GM19351 (cell line): Measurements from ENCODE around the gene RALA.

Experiments
- ATAC-seq: cut with Tn5 transposase; IDR thresholded peaks from one replicate; pipeline ENCODE4 v1.9.1; 2021; ENCODE audit warnings: mild to moderate bottlenecking, moderate library complexity; ENCODE audit not compliant: unreplicated experiment

Gene RALA, protein sequence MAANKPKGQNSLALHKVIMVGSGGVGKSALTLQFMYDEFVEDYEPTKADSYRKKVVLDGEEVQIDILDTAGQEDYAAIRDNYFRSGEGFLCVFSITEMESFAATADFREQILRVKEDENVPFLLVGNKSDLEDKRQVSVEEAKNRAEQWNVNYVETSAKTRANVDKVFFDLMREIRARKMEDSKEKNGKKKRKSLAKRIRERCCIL

DNA sequence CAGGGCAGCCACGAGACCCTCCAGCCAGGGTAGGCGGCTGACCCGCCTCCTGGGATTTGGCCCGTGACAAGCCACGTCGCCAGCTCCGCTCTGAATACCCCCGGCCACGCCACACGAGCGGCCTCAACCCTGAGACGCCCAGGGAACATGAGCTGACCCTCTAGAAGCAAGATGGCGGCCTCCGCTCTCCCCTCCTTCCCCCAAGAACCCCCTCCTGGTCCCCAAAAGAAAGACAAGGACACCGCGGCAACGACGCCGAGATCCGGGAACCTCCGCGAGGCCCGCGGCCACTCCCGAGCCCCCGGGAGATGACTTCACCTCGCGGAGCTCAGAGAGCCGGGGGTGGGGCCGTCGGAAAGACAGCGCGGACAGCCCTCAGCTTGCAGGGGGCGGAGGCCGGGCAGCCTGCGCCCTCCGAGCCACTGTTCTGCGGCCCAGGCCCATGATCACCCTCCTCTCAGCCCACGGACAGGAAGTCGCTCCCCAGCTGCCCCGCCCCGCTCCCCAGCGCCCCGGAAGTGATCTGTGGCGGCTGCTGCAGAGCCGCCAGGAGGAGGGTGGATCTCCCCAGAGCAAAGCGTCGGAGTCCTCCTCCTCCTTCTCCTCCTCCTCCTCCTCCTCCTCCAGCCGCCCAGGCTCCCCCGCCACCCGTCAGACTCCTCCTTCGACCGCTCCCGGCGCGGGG is at the start of gene RALA:
RALA (plus strand) TSS at position 526 of the 685 bp plus-strand sequence. CDS start 63,096 bp downstream, outside the sequence.
- ATAC-seq, result peak; percentile 88

DNA sequence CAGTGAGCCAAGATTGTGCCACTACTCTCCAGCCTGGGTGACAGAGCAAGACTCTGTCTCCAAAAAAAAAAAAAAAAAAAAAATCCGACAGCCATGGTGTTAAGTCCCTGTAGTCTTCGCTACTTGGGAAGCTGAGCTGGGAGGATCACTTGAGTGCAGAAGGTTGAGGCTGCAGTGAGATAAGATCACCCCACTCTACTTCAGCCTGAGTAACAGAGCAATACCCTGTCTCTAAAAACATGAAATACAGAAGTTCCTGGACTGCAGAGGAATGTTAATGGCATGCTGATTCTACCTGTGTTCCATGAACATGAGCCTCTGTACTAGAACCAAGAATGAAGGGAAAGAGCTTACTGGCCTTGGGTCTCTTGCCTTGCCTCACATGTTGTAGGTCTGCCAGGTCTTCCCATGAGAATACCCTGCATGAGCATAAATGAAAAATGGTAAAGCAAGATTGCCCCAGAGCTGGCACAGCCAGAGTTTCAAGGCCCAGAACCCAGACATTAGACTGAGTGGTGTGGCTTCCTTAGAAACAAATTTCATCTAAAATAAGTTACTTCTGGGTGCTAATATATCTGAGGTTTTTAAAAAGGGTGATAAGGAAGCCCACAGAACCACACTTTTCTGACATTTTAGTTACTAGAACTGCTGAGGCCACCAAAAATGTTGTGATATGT is 48.6 kb upstream of the RALA start:
- ATAC-seq, result no peak

DNA sequence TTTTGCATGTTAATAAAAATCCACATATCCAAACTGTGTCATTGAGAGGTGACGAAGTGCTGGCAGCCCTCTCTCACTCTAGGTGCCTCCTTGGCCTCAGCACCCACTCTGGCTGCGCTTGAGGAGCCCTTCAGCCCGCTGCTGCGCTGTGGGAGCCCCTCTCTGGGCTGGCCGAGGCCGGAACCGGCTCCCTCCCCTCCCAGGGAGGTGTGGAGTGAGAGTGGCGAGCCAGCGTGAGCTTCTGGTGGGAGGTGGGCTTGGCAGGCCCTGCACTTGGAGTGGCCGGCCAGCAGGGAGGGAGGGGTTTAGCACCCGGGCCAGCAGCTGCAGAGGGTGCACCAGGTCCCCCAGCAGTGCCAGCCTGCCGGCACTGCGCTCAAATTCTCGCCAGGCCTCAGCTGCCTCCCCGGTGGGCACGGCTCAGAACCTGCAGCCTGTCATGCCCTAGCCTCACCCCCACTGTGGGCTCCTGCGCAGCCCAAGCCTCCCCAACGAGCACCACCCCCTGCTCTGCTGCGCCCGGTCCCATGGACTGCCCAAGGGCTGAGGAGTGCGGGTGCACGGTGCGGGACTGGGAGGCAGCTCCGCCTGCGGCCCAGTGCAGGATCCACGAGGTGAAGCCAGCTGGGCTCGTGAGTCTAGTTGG is 46.0 kb upstream of the RALA start:
- no peak for ATAC-seq

DNA sequence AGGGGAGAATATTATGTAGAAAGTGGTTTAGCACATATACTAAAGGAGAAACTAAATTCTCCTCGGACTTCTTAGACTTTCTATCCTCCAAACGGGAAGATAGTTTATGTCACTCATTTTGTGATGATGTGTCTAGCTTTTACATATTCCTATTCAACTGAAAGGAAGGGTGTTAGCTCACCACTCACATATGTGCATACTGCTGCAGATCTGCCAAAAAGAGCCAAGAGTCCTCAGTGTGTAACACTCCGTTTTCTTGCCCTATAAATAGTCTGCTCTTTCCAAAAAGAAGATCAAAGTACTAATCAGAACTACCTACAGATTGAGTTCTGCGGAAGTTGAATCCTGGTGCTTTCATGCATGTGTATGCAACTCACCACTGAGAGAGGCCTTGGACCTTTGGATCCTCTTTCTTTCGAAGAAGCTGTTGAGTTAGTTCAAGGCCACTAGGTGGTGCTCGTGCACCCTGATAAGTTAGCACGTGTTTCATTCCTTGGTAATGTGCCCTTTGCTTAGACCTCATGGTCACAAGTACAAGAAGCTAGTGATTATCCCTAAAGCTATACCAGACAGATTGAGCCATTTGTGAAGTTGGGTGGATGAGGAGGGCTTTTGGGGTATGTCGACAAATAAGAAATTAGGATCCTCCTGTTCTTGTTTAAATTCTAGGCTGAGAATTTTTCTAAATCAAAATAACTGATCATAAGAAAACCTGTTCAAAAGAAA is 43.1 kb upstream of the RALA start:
- ATAC-seq, result peak; percentile 98

DNA sequence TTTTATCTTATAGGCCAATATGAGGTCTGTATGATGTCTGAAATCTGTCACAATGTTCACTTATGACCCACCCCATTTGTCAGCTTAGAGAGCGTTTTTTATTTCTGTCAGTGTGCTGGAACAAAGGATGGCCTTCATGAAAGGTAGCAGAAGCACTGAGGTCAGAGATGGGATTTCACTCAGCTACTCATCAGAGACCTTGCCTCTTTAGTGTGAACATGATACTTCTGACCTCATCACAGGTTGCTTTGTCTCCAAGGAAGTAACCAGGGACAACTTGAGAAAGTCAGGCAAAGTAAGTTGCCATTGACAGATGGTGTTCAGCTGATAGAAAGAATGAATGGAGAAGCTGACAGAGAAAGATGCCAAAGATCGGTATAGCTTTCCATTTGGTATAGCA is 40.8 kb upstream of the RALA start:
- no peak for ATAC-seq

DNA sequence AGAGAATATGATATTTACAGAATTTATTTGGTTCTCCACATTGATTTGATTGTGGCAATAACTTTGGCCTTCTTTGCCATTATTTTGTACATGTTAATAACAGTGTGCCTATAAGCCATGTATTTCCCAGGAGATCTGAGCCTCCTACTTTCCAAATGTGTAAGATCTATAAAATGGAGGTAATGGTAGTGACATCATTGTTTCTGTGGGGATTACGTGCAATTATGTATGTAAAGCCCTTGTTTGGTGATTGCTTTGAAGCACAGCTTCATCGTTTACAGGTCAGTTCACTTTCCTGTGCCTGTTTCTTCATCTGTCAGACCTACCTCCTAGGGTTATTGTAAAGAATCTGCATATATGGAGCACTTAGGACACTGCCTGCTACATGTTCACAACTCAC is 39.8 kb upstream of the RALA start:
- ATAC-seq, result no peak

DNA sequence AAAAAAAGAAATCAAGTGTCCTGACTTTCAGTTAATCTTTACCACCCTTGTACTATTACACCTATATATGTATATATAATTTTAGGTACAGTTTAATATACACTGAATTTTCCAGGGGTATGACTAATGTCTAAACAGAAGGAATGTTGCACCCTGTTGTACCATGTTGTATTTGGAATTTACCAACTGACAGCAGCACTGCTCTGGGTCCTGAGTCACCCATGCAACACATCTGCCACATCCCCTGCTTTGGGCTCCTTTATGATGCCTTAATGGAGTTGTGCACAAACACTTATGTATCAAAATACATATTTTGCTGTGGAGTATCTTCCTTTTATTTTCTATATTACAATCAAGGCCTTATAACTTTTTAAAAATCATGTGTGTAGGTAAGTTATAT is 36.0 kb upstream of the RALA start:
- ATAC-seq, result no peak

DNA sequence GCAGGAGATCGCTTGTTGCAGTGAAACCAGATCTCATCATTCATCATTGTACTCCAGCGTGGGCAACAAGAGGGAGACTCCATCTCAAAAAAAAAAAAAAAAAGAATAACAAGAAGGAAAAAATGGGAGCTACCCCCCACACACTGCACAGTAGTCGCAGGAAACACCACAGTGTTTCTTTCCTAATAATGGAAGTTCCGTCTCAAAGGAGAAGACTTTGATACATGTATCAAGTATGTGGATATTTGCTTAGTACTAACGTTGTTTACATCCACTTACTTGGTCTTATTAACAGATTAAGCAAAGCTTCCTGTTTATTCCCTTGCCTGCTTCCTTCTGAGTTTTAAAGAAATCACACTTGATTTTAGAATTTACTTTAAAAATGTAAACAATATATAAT is 35.0 kb upstream of the RALA start:
- no peak for ATAC-seq

DNA sequence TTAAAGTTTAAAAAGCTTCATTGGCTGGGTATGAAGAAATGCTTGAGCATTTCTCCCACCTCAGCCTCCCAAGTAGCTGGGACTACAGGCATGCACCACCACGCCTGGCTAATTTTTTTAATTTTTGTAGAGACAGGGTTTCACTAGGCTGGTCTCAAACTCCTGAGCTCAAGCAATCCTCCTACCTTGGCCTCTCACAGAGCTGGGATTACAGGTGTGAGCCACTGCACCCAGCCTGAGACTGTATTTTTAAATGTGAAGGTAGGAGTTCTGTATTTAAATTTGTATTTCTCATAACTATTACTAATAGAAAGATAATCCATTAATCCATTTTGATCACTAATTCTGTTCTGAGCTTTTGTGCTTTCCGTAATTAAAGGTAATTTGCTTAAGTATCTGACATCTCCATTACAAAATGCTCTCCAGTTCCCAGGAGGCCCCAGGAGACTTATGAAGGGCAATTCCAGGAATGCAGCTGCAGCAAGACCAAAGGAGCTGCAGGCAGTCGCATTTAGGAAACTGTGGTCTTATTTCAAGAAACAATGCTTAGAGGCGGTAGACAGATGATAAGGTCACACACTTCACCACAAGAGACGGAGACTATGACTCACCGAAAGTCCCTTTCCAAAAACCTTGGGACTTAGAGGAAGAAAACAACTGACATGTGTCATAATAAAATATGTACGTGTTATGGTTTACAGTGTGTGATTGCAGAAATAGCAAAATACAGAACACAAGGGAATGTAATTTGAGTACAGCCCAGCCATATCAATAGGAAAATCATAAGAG is 33.9 kb upstream of the RALA start:
- ATAC-seq, result peak; percentile 96

DNA sequence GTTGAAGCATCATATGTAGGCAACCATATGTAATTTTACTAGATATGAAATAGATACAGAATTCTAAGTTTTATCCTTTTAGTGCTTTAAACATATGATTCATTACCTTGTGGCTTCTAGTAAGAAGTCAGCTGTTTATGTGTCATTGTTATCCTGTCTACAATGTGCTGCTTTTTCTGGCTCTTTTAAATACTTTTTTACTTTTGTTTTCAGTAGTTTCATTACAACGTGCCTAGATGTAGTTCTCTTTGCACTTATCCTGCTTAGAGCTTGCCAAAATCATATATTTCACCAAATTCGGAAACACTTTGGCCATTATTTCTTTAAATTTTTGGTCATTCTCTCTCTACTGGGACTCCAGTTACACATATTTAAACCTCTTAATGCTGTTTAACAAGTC is 30.8 kb upstream of the RALA start:
- peak; percentile 29 for ATAC-seq

DNA sequence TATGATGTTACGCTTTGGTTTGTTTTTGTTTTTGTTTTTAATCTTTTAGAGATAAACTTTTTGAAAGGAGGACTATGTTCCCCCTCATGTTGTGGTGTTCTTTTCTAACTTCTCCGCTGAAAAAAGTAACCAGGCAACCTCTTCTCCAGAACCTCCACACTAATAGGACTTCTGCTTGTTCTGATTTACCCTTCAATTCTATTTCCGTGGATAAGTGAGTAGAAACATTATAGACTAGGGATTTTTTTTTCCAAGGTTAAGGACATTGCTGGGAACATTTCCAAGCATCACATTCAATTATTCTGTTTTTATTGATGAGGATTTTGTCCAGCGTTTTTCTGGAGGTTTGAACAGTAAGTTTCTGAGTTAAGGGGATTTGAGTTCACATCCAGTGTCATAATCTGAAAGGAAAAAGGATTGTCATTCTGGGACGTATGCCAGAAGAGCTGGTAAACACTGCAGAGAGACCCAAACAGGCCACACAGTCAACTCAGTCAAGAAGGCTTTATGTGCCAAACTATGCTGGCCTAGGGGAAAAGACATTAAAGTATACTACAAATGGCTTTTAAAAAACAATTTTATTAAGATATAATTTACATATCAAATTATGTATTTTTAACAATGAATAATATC is 28.3 kb upstream of the RALA start:
- ATAC-seq, result no peak

DNA sequence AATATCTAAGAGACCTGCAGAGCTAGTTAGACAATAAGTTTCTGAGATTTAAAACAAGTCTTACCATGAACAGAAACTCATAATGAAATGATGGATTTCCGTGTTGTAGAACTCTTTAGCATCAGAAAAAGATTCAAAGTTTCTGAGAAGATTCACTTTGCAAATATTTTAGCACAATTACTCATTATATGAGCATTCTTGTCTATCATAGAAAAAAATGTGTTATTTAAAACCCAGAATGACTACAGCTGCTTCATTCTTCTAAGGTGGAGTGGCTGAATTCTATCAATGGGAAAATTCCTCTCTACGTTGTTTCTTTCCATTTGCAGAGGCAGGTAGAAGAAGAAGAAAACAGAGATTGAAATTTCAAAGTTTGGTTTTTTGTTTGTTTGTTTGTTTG is 21.0 kb upstream of the RALA start:
- ATAC-seq, result no peak

DNA sequence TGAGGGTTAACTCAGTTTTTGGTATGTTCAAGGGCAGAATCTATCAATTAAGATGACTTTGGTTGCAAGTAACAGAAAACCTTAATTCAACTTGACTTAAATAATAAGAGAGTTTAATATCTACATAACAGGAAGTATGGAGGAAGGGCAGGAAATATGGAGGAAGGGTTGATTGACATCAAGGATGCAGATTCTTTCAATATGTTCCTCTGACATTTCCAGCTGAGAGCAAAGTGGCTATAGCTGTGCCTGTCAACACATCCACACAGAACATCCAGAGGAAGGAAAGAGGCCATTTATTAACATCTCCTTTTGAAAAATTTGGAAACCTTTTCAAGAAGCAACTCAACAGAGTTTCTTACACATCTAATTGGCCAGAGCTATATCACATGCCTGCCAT is 19.4 kb upstream of the RALA start:
- no peak for ATAC-seq

DNA sequence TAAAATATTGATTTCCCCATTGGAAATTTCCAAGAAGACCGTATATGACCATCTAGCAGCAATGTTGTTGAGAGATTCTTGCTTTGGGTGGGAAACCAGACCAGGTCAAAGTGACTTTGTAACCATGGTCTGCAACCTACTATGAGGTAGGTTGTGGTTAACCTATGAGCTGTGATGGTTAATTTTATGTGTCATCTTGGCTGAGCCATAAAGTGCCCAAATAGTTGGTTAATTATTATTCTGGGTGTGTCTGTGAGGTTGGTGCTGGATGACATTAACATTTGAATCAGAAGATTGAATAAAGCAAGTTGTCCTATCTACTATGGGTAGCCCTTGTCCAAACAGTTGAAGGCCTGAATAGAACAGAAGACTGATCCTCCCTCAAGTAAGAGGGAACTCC is 18.3 kb upstream of the RALA start:
- no peak for ATAC-seq

DNA sequence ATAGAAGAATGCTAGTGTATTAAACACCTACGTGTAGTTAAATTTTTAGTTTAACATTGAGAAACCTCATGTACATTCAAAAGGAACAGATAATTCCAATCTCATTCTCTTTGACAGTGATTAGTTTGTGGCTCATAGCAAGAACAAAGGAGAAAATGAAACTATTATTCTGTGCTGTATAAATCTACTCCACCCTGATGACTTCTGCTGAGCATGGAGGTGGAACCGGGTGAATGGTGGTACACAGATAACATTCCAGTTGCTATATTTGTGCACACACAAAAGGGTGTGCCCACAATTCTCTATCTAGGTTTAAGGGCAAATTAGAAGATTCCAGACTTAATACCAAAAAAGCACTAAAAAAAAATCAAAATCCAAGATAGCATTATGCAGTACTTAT is 17.0 kb upstream of the RALA start:
- no peak for ATAC-seq

DNA sequence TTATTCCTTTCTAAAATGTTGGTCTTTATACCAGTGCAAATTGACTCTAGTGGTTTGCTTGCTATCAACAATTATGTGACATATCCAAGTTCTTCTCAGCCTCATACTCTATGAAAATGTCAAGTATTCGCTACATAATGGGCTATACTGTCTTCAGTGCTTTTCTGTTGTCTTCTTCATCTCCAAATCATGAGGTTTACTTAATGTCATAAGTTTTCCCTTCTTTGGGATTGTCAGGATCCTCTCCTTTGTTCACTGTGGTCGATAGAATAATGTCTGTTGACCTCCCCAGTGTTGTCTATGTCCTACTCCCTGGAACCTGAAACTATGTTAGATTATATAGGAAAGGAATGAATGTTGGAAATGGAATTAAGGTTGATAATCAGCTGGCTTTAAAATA is 16.4 kb upstream of the RALA start:
- ATAC-seq, result no peak

DNA sequence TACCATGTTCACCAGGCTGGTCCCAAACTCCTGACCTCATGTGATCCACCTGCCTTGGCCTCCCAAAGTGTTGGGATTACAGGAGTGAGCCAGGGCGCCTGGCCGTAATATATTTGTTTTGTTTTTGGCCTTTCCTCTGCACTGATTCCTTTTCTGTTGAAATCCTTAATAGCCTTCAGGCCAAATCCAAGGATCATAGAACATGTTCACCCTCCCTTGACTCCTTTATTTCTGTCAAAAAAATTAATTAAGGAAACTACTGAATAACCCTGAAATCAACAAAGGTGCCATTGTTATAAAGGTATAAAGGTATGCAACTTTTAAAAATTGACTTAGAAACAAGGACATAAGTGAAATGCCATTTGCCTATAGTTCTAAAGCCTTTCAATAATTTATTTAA is 15.5 kb upstream of the RALA start:
- ATAC-seq, result no peak

DNA sequence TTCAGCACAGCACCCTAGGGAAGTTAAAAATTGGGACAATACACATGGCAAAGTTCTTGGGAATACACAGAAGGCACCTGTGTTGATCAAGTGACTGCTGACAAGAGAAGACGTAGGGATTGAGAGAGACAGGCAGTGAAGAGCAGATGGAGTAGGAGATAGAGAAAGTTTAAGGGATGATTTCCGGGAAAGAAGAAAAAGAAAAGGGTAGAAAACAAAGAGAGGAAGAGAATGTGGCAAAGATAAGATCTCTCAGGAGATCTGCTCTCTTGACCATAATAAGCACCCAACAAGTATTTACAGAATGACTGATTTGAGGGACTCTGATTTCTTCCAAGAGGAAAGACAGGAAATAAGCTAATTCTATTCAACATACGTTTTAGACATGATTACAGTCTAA is 15.1 kb upstream of the RALA start:
- no peak for ATAC-seq

DNA sequence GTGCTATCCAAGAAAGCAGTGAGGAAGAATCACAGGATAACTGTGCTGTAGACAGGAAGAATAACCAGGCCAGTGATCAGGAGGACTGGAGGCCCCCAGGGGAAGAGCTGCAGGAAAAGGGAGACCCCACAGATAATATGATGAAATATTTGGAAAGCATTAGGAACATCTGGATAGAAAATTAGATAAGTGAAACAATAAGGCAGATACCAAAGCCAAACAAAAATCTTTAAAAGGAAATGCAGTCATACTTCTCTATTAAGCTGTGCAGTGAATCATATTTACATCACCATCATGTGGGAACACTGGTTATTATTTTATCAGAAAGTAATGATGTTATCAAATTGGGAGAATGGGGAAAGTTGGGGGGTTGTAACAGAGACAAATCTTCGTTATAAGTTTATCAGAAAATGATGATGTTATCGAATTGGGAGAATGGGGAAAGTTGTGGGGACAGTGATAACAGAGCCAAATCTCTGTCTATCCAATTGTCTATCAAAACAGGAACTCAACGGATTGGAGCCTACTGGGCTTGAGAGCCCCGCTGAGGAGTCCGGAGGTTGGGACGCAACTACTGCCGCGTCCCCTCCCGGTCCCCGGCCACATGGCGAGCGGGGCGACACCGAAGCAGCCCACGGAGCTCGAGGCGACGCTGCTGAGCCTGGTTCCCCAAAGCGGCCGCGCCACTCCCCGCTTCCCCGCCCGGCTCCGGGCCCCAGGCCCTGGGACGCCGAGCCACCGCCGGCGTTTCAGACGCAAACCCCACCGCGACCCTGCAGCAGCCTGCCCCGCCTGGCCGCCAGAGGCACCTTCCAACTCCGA is 14.0 kb upstream of the RALA start:
- ATAC-seq, result peak; percentile 69
